ENCODE results near the gene PCDHB11.

DNA sequence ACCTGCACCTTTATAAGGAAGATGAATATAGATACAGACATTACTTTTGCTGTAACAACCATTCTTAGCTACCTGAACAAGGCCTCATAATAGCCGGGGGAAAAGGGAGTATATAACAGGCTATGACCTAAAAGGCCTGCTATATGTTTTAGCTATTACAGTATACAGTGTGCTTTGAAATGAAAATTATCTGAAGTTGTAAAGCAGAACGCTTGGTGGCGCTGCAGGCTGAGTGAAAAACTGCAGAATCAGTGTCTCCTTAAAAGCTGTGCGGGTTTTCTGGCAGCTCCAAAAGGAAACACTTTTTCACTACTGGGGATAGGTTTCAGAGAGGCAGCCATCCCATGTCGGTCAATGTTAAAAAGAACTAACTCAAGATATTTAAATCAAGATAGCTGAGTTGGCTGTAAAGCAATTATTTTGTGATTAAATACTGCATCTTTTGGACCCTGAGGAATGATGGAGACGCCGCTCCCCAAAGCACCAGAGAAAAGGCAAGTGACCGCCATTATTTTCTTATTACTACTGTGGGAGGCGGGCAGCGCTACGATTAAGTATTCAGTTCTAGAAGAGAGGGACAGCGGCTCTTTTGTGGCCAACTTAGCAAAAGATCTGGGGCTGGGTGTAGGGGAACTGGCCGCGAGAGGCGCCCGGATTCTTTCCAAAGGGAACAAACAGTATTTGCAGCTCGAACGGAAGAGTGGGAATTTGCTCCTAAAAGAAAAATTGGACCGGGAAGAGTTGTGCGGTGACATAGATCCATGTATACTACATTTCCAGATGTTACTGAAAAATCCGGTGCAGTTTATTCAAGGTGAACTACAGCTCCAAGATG lies 43.7 kb upstream of the PCDHB11 start:
- TF ChIP-seq CTCF (IDR thresholded peaks at IDR 0.05 in 4 of 5, conservative IDR thresholded peaks at IDR 0.05 in 1 of 5): no peak
- TF ChIP-seq POLR2A (IDR thresholded peaks at IDR 0.05): no peak

Measured in gastrocnemius medialis (tissue), 4 donors.